Keratinocyte (primary cell): ENCODE data around the gene C1orf167. TPM values are rescaled to one million over a fixed set of nuclear protein-coding genes. Genes with fewer than 3 reads are reported as not detected.

ENCODE experiments used
- DNase-seq: peaks from one replicate; pipeline ENCODE4 v3.0.0-alpha.2; 2011; ENCODE audit warnings: low read depth, missing footprints, low spot score
- FAIRE-seq: peaks from 2 replicates; lab custom pipeline; 2011; peaks lifted over from hg19 to GRCh38; lab: Jason Lieb, UNC
- H2AFZ ChIP-seq: 2 replicates; pipeline ENCODE4 v1.6.0; 2012; ENCODE audit warnings: low read length, control low read depth, inconsistent platforms; ENCODE audit not compliant: control insufficient read depth
- H3K27ac ChIP-seq: 2 replicates; pipeline ENCODE4 v1.5.1; 2011; ENCODE audit warnings: low read length; ENCODE audit not compliant: control insufficient read depth, insufficient read depth
- H3K27me3 ChIP-seq: 3 replicates; pipeline ENCODE4 v1.6.0; 2011; ENCODE audit warnings: low read length; ENCODE audit not compliant: control insufficient read depth, insufficient read depth; ENCODE audit errors: extremely low read depth
- H3K36me3 ChIP-seq, 2 experiments: 2 replicates in 1 of 2; 3 replicates in 1 of 2; pipeline ENCODE4 v1.5.1; 2011; ENCODE audit warnings: low read length in 2 of 2, mild to moderate bottlenecking in 1 of 2; ENCODE audit not compliant: control insufficient read depth in 2 of 2, insufficient read depth in 2 of 2; ENCODE audit errors: extremely low read depth in 1 of 2
- H3K4me1 ChIP-seq: 3 replicates; pipeline ENCODE4 v1.5.1; 2011; ENCODE audit warnings: low read length; ENCODE audit not compliant: control insufficient read depth, insufficient read depth; ENCODE audit errors: extremely low read depth
- H3K4me2 ChIP-seq: 3 replicates; pipeline ENCODE4 v1.6.0; 2011; ENCODE audit warnings: low read depth, low read length; ENCODE audit not compliant: control insufficient read depth, insufficient read depth; ENCODE audit errors: extremely low read depth
- H3K4me3 ChIP-seq, 3 experiments: fragments of 200-600 bp in 1 of 3; sonication (generic) in 1 of 3; 2 replicates in 2 of 3; 3 replicates in 1 of 3; pipeline ENCODE4 v1.5.1; 2011 to 2016; ENCODE audit warnings: low read length in 3 of 3, mild to moderate bottlenecking in 3 of 3, control low read depth in 2 of 3, inconsistent platforms in 1 of 3, low read depth in 1 of 3, mixed read lengths in 1 of 3, mixed run types in 1 of 3, moderate library complexity in 1 of 3; ENCODE audit not compliant: control insufficient read depth in 2 of 3, insufficient read depth in 2 of 3; ENCODE audit errors: extremely low read depth in 1 of 3
- H3K79me2 ChIP-seq: 2 replicates; pipeline ENCODE4 v1.6.0; 2012; ENCODE audit warnings: low read length; ENCODE audit not compliant: control insufficient read depth, insufficient read depth
- H3K9ac ChIP-seq: 3 replicates; pipeline ENCODE4 v1.6.0; 2011; ENCODE audit warnings: low read length; ENCODE audit not compliant: control insufficient read depth, insufficient read depth; ENCODE audit errors: extremely low read depth
- H3K9me1 ChIP-seq: 3 replicates; pipeline ENCODE4 v1.6.0; 2011; ENCODE audit warnings: low read length; ENCODE audit not compliant: control insufficient read depth, insufficient read depth; ENCODE audit errors: extremely low read depth
- H3K9me3 ChIP-seq: 2 replicates; pipeline ENCODE4 v1.5.1; 2012; ENCODE audit warnings: low read depth, low read length; ENCODE audit not compliant: control insufficient read depth
- H4K20me1 ChIP-seq: 3 replicates; pipeline ENCODE4 v1.6.0; 2011; ENCODE audit warnings: low read length; ENCODE audit not compliant: control insufficient read depth, insufficient read depth; ENCODE audit errors: extremely low read depth
- EZH2 ChIP-seq: IDR thresholded peaks from one replicate; pipeline ENCODE4 v1.6.1; 2012; ENCODE audit warnings: inconsistent platforms, mild to moderate bottlenecking, low read length, moderate library complexity
- dilution Hi-C: fragments of 300-500 bp; cut with MboI; formaldehyde crosslinking; loops from one replicate; pipeline ENCODE4 v1.7.0; 2020; ENCODE audit warnings: low sequenced_read_pairs; ENCODE audit not compliant: extremely low pct_ligation_motif_present
- polyA plus RNA-seq, 5 experiments: library from polyadenylated mRNA; depleted of rRNA in 3 of 5; stranded (reverse) in 3 of 5; stranded (forward) in 1 of 5; unstranded in 1 of 5; fragments of >200 nt; gene quantifications; 1 replicate in 1 of 5; 2 replicates in 3 of 5; 3 replicates in 1 of 5; pipeline versions ENCODE4 v1.2.1 to v1.2.3, GENCODE V29; 2011 to 2012; ENCODE audit warnings: missing spikeins in 2 of 5, low read depth in 1 of 5, low replicate concordance in 1 of 5
- TF ChIP-seq, protein P1 (sequence below), 3 experiments: IDR thresholded peaks in 1 of 3; conservative IDR thresholded peaks in 1 of 3; optimal IDR thresholded peaks in 1 of 3; 2 replicates in 2 of 3; 3 replicates in 1 of 3; pipeline versions ENCODE3 to v1.5.1; 2011; ENCODE audit warnings: low read length in 3 of 3, mild to moderate bottlenecking in 3 of 3, moderate library complexity in 2 of 3, control low read depth in 1 of 3, inconsistent platforms in 1 of 3; ENCODE audit not compliant: insufficient read depth in 2 of 3; ENCODE audit errors: extremely low read depth in 1 of 3

C1orf167 gene
- polyA plus RNA-seq, 1 donor (not counting 4 experiments of a cell fraction or from before 2014, with no cell fraction given): not detected

GRCh38 chr1:11735854-11736745, 25.9 kb upstream of the C1orf167 start, which contains the start of gene AGTRAP:
TSS of gene AGTRAP (plus strand) at chr1:11736136. CDS start at chr1:11736209, 73 bp downstream.
- Histone ChIP-seq H3K9me1 (peaks cover 3% of the 10 kb centered on the region), H4K20me1 (no peaks in the 10 kb centered on the region), H3K9me3 (no peaks in the 10 kb centered on the region), H3K9ac (peak within 1 kb of the TSS; percentile 94), H3K79me2 (peaks cover 16% of the 10 kb centered on the region), H2AFZ (peak within 1 kb of the TSS; percentile 93), H3K4me2 (peak within 1 kb of the TSS; percentile 98), H3K27ac (peak within 1 kb of the TSS; percentile 98), H3K4me3 (peak within 1 kb of the TSS; percentile 81 to 91 (median 86)), H3K4me1 (peaks cover 43% of the 10 kb centered on the region), H3K36me3 (peaks cover 0 to 5% of the 10 kb centered on the region in 2 experiments), H3K27me3 (no peaks in the 10 kb centered on the region)
- no peak for TF ChIP-seq EZH2
- peak; percentile 52 for DNase-seq
- dilution Hi-C loops: no loop called here
- FAIRE-seq: no peak

- H3K36me3 ChIP-seq: peaks cover 0 to 6% of the 10 kb centered on the region in 2 experiments
- no peaks in the 10 kb centered on the region for H3K27me3 ChIP-seq
- peaks cover 3% of the 10 kb centered on the region for H3K9me1 ChIP-seq
- peak overlapping the region; percentile 98 for H3K27ac ChIP-seq
- H2AFZ ChIP-seq: peak overlapping the region; percentile 93
- no peaks in the 10 kb centered on the region for H4K20me1 ChIP-seq
- peak overlapping the region; percentile 98 for H3K4me2 ChIP-seq
- H3K79me2 ChIP-seq: peaks cover 16% of the 10 kb centered on the region
- peak overlapping the region; percentile 94 for H3K9ac ChIP-seq
- TF ChIP-seq EZH2: no peak
- TF ChIP-seq, protein P1, sequence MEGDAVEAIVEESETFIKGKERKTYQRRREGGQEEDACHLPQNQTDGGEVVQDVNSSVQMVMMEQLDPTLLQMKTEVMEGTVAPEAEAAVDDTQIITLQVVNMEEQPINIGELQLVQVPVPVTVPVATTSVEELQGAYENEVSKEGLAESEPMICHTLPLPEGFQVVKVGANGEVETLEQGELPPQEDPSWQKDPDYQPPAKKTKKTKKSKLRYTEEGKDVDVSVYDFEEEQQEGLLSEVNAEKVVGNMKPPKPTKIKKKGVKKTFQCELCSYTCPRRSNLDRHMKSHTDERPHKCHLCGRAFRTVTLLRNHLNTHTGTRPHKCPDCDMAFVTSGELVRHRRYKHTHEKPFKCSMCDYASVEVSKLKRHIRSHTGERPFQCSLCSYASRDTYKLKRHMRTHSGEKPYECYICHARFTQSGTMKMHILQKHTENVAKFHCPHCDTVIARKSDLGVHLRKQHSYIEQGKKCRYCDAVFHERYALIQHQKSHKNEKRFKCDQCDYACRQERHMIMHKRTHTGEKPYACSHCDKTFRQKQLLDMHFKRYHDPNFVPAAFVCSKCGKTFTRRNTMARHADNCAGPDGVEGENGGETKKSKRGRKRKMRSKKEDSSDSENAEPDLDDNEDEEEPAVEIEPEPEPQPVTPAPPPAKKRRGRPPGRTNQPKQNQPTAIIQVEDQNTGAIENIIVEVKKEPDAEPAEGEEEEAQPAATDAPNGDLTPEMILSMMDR (optimal IDR thresholded peaks at IDR 0.05 in 1 of 3, IDR thresholded peaks at IDR 0.05 in 1 of 3, conservative IDR thresholded peaks at IDR 0.05 in 1 of 3; ENCODE audit: extremely low read depth in 1 of 3, insufficient read depth in 2 of 3, low read length in 3 of 3): no peak
- FAIRE-seq (peak; percentile 53), DNase-seq (peak; percentile 73)
- dilution Hi-C loops: no loop called here
- peak overlapping the region; percentile 81 to 91 (median 86) for H3K4me3 ChIP-seq
- H3K9me3 ChIP-seq: no peaks in the 10 kb centered on the region
- peaks cover 37% of the 10 kb centered on the region for H3K4me1 ChIP-seq
Measured at GRCh38 chr1:11736746-11737639, 25.0 kb upstream of the C1orf167 start.
